A549 (cell line): ENCODE measurements around the gene NDUFAF3. TPM values are rescaled to one million over a fixed set of nuclear protein-coding genes. Genes with fewer than 3 reads are reported as not detected.

Experiments
- ATAC-seq, 2 experiments: fragments of 200-7000 bp in 1 of 2; fragments of >200 bp in 1 of 2; cut with Nextera tagmentation in 1 of 2; cut with Tn5 transposase in 1 of 2; 3 replicates each; pipeline versions ENCODE4 v1.8.0 to v1.9.1; 2018 to 2020; ENCODE audit warnings: mild to moderate bottlenecking in 1 of 2, moderate library complexity in 1 of 2
- CTCF ChIA-PET: fragments of 300-600 bp; sonication (Branson Sonifier 250); formaldehyde crosslinking; extraction: SDS; loops from one replicate; lab custom pipeline; 2021; ENCODE audit warnings: antibody characterized with exemption, inconsistent platforms; lab: Yijun Ruan, JAX
- POLR2A ChIA-PET: fragments of 350-600 bp; formaldehyde crosslinking; extraction: SDS; loops from one replicate; lab custom pipeline; 2021; ENCODE audit warnings: antibody characterized with exemption, inconsistent platforms; lab: Yijun Ruan, JAX
- DNase-seq, 2 experiments: peaks; one replicate each; pipeline versions ENCODE4 v3.0.0 to v3.0.0-alpha.2; 2011 to 2016; ENCODE audit warnings: low read depth in 1 of 2, low spot score in 1 of 2
- FAIRE-seq: peaks from 2 replicates; lab custom pipeline; 2011; peaks lifted over from hg19 to GRCh38; lab: Jason Lieb, UNC
- H3K27ac ChIP-seq, 2 experiments: fragments of >200 bp; sonication (Bioruptor Twin); formaldehyde crosslinking; 3 replicates each; pipeline ENCODE4 v1.5.1; 2016 to 2017
- H3K4me1 ChIP-seq: fragments of >200 bp; sonication (Bioruptor Twin); formaldehyde crosslinking; 3 replicates; pipeline ENCODE4 v1.6.1; 2016
- H3K4me2 ChIP-seq: fragments of >200 bp; sonication (Bioruptor Twin); formaldehyde crosslinking; 3 replicates; pipeline ENCODE4 v1.6.1; 2016
- H3K4me3 ChIP-seq: fragments of >200 bp; sonication (Bioruptor Twin); formaldehyde crosslinking; 3 replicates; pipeline ENCODE4 v1.5.1; 2016
- H3K9me3 ChIP-seq: fragments of >200 bp; sonication (Bioruptor Twin); formaldehyde crosslinking; 3 replicates; pipeline ENCODE4 v1.6.1; 2016
- BCL3 ChIP-seq: fragments of >200 bp; sonication (Bioruptor Twin); formaldehyde crosslinking; IDR thresholded peaks from 3 replicates; pipeline ENCODE4 v1.6.1; 2016
- BHLHE40 ChIP-seq: IDR thresholded peaks from 2 replicates; pipeline ENCODE4 v1.6.1; 2012; ENCODE audit warnings: low read depth, low read length, inconsistent platforms
- CEBPB ChIP-seq, 2 experiments: fragments of >200 bp in 1 of 2; sonication (Bioruptor Twin) in 1 of 2; formaldehyde crosslinking in 1 of 2; IDR thresholded peaks; 2 replicates each; pipeline ENCODE4 v1.6.1; 2012 to 2016
- CHD2 ChIP-seq: fragments of 150-350 bp; IDR thresholded peaks from 2 replicates; pipeline ENCODE4 v1.6.1; 2014; ENCODE audit warnings: low read length; ENCODE audit not compliant: partially characterized antibody
- E2F6 ChIP-seq: IDR thresholded peaks from 2 replicates; pipeline ENCODE4 v1.6.1; 2012; ENCODE audit warnings: low read depth, borderline replicate concordance
- EHF ChIP-seq: fragments of 250-450 bp; sonication (Bioruptor Pico); IDR thresholded peaks from 2 replicates; pipeline ENCODE4 v1.5.0; 2020; ENCODE audit warnings: mild to moderate bottlenecking
- EHMT2 ChIP-seq: fragments of 200-600 bp; sonication (generic); IDR thresholded peaks from 2 replicates; pipeline ENCODE4 v1.6.1; 2016; ENCODE audit warnings: antibody characterized with exemption, low read depth, mild to moderate bottlenecking, moderate library complexity
- ELK1 ChIP-seq: fragments of 150-350 bp; IDR thresholded peaks from 2 replicates; pipeline ENCODE4 v1.6.1; 2014; ENCODE audit warnings: low read depth, mild to moderate bottlenecking, low read length
- EP300 ChIP-seq, 2 experiments: fragments of >200 bp; sonication (Bioruptor Twin); formaldehyde crosslinking; IDR thresholded peaks; 2 replicates in 1 of 2; 3 replicates in 1 of 2; pipeline ENCODE4 v1.6.1; 2016 to 2017
- ESRRA ChIP-seq: fragments of 150-350 bp; IDR thresholded peaks from 2 replicates; pipeline ENCODE4 v1.6.1; 2014; ENCODE audit warnings: mild to moderate bottlenecking, low read length, borderline replicate concordance
- FOXS1 ChIP-seq: fragments of 250-450 bp; sonication (Bioruptor Pico); IDR thresholded peaks from 2 replicates; pipeline ENCODE4 v1.5.0; 2020; ENCODE audit warnings: mild to moderate bottlenecking, moderate library complexity
- HDAC2 ChIP-seq: fragments of 200-600 bp; sonication (generic); IDR thresholded peaks from 2 replicates; pipeline ENCODE4 v1.6.1; 2016
- HEYL ChIP-seq: fragments of 250-450 bp; sonication (Bioruptor Pico); IDR thresholded peaks from 2 replicates; pipeline ENCODE4 v1.8.0; 2021; ENCODE audit warnings: mild to moderate bottlenecking, moderate library complexity
- KDM1A ChIP-seq: fragments of 200-600 bp; sonication (generic); IDR thresholded peaks from 2 replicates; pipeline ENCODE4 v1.6.1; 2016; ENCODE audit warnings: low read depth, mild to moderate bottlenecking
- KDM5A ChIP-seq: fragments of 200-600 bp; sonication (generic); IDR thresholded peaks from 2 replicates; pipeline ENCODE4 v1.6.1; 2016; ENCODE audit warnings: antibody characterized with exemption, mild to moderate bottlenecking
- MAFK ChIP-seq: fragments of 450-650 bp; IDR thresholded peaks from 2 replicates; pipeline ENCODE4 v1.6.1; 2014; ENCODE audit not compliant: partially characterized antibody
- MAX ChIP-seq: IDR thresholded peaks from 2 replicates; pipeline ENCODE4 v1.6.1; 2012
- MYC ChIP-seq: IDR thresholded peaks from 2 replicates; pipeline ENCODE4 v1.6.1; 2012; ENCODE audit warnings: mild to moderate bottlenecking, inconsistent platforms, low read length, improper control_type of control experiment, borderline replicate concordance
- NFE2L2 ChIP-seq: fragments of 150-350 bp; conservative IDR thresholded peaks from 2 replicates; pipeline ENCODE4 v1.6.1; 2014; ENCODE audit warnings: low read length
- POLR2A ChIP-seq: IDR thresholded peaks from 2 replicates; pipeline ENCODE4 v1.6.1; 2012; ENCODE audit warnings: mild to moderate bottlenecking, low read length
- POLR2AphosphoS2 ChIP-seq: conservative IDR thresholded peaks from 2 replicates; pipeline ENCODE4 v1.6.1; 2012; ENCODE audit warnings: low read length, improper control_type of control experiment, inconsistent platforms
- RARB ChIP-seq: fragments of 250-450 bp; sonication (Bioruptor Pico); IDR thresholded peaks from 2 replicates; pipeline ENCODE4 v1.8.0; 2021; ENCODE audit warnings: mild to moderate bottlenecking, moderate library complexity
- SREBF2 ChIP-seq: fragments of 450-650 bp; IDR thresholded peaks from 2 replicates; pipeline ENCODE4 v1.6.1; 2014; ENCODE audit warnings: mild to moderate bottlenecking, moderate library complexity
- TFCP2L1 ChIP-seq: fragments of 250-450 bp; sonication (Bioruptor Pico); IDR thresholded peaks from 2 replicates; pipeline ENCODE4 v1.5.0; 2021; ENCODE audit warnings: mild to moderate bottlenecking
- ZNF302 ChIP-seq: fragments of 250-450 bp; sonication (Bioruptor Pico); IDR thresholded peaks from 2 replicates; pipeline ENCODE4 v1.9.0; 2021; ENCODE audit warnings: inconsistent platforms, mild to moderate bottlenecking, moderate library complexity
- ZSCAN20 ChIP-seq: fragments of 250-450 bp; sonication (Bioruptor Pico); IDR thresholded peaks from 2 replicates; pipeline ENCODE4 v1.8.0; 2022; ENCODE audit warnings: mild to moderate bottlenecking, moderate library complexity
- WGBS: methylation state at CpG from one replicate; pipeline ENCODE4 v1.1.6; 2017; ENCODE audit errors: missing lambda C conversion rate; 5-methylcytosine and 5-hydroxymethylcytosine counted together
- polyA plus RNA-seq, 4 experiments: library from polyadenylated mRNA; depleted of rRNA in 3 of 4; stranded (reverse); fragments of >200 nt; fragmentation: RNase III in 1 of 4; extraction: RNeasy Plus Mini Kit Qiagen cat#74134 plus additional on column Dnase treatment in 1 of 4; gene quantifications; 2 replicates in 3 of 4; 3 replicates in 1 of 4; pipeline ENCODE4 v1.2.3, GENCODE V29; 2011 to 2017
- TF ChIP-seq, protein P1 (sequence below): fragments of 250-450 bp; sonication (Bioruptor Pico); IDR thresholded peaks from 2 replicates; pipeline ENCODE4 v1.5.0; 2020; ENCODE audit warnings: low read depth, mild to moderate bottlenecking, moderate library complexity

Gene NDUFAF3
- polyA plus RNA-seq, 2 of the 4 experiments (the other 2 are of a cell fraction) = 44.3 to 71.4 TPM

DNA sequence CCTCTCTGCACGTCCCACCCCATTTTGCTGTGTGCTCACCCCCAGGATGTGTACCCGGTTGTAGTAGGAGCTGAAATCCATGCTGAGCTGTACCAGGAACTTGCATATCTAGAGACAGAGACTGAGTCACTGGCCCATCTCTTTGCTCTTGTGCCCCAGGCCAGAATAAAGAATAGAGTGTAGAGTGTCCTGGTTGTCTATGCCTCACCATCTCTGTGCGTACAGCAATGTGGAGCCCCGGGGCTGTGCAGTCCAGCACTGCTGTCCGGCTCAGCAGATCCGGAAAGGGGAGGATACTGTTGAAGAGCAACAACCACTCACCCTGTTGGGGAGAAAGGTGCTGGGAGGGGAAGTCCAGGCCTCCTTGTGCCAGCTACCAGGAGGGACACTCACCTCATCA, 6.2 kb upstream of the NDUFAF3 start:
- 89% methylated on average over 4 of the region's 6 CpGs for WGBS
- no peak overlapping the region for H3K4me2 ChIP-seq
- FAIRE-seq = no peak
- no peak for DNase-seq
- TF ChIP-seq MYC (no peak), POLR2A (no peak), HDAC2 (no peak), KDM5A (no peak), KDM1A (no peak), EHF (CRISPR knock-in tag) (no peak), FOXS1 (CRISPR knock-in tag) (no peak), BHLHE40 (no peak), CEBPB (IDR thresholded peaks at IDR 0.05) (no peak), ESRRA (no peak)
- H3K27ac ChIP-seq = no peak overlapping the region
- ATAC-seq = no peak
- POLR2A ChIA-PET = interaction anchor here (1.3 to 3.3 kb wide), 2 partner anchors 9 to 14 kb away, joined by 4 to 26 read pairs; partner anchors contain the start of genes IMPDH2 and WDR6
- no peak overlapping the region for H3K4me3 ChIP-seq
- CTCF ChIA-PET = interaction anchor here (8.1 to 30.1 kb wide), 2 partner anchors 8 to 24 kb away, joined by 65 to 385 read pairs; partner anchors contain the start of genes P4HTM and WDR6
- H3K9me3 ChIP-seq = no peaks in the 10 kb centered on the region
- peaks cover 17% of the 10 kb centered on the region for H3K4me1 ChIP-seq

DNA sequence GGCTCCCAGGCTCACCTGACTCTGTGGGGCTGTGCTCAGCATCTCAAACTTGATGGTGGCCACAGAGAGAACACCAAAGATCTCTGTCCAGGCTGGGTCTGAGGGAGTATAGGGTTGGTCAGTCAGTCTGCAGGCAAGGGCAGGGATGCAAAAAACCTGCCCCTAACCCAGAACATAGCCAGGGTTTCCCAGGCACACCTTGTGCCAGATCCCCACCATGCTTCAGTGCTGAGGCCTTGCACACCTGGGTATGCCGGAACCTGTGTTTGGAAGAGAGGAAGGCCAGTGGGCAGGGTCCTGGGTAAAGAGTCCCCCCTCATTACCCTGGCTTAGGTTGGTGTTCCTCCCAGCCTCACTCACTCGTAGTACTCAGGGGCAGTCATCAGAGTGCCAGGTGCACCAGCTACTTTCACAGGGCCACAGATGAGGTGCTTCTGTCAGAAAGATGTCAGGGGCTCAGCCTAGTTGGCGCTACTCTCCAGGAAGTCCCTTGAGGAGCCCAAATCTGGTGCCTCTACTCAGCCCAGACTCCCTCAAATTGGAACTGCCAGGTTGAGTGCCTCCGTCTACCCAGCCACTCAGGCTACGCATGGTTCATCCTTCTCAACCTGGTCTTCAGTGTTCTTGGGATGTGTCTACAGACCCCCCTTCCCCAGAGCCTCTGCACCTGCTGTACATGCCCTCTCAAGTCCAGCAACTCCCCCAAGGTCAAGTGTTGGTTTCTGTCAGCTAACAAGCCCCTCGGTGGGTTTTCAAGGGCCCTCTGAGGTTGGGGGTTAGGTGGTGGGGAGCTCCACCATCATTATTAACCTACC, 5.3 kb upstream of the NDUFAF3 start:
- CTCF ChIA-PET = interaction anchor here (0.5 to 30.1 kb wide), 4 partner anchors 9 to 967 kb away, joined by 3 to 385 read pairs (median 34); partner anchors contain the start of genes P4HTM and WDR6
- FAIRE-seq = no peak
- TF ChIP-seq POLR2AphosphoS2 (no peak), FOXS1 (CRISPR knock-in tag) (no peak), MYC (no peak)
- TF ChIP-seq, all 56 proteins: peak for 0
- Histone ChIP-seq H3K4me1 (peaks cover 17% of the 10 kb centered on the region), H3K27ac (no peak overlapping the region; a peak in 1 of 6 replicates), H3K4me3 (no peak overlapping the region; the same call in 2 of the 3 replicates), H3K9me3 (no peaks in the 10 kb centered on the region), H3K4me2 (peak overlapping the region; percentile 73)
- POLR2A ChIA-PET = interaction anchor here (1.1 to 3.3 kb wide), 5 partner anchors 10 to 77 kb away, joined by 3 to 26 read pairs (median 4); partner anchors contain the start of genes IMPDH2, P4HTM, QRICH1 and WDR6
- ATAC-seq = no peak
- WGBS = 97% methylated on average over 4 of the region's 6 CpGs
- DNase-seq = no peak

GRCh38 chr3:49017229-49017970, 4.5 kb upstream of the NDUFAF3 start:
- Histone ChIP-seq H3K4me1 (peaks cover 17% of the 10 kb centered on the region), H3K4me3 (peak overlapping the region; percentile 84), H3K27ac (peak overlapping the region; percentile 83 to 93), H3K9me3 (no peaks in the 10 kb centered on the region), H3K4me2 (peak overlapping the region; percentile 73)
- no peak for DNase-seq
- POLR2A ChIA-PET = interaction anchor here (0.5 to 3.3 kb wide), 6 partner anchors 10 to 809 kb away, joined by 3 to 26 read pairs (median 4); partner anchors contain the start of genes P4HTM, QRICH1 and WDR6
- no peak for FAIRE-seq
- CTCF ChIA-PET = interaction anchor here (0.5 to 30.1 kb wide), 3 partner anchors 9 to 449 kb away, joined by 3 to 385 read pairs (median 65); partner anchors contain the start of genes P4HTM and WDR6
- no peak for TF ChIP-seq ZNF302 (CRISPR knock-in tag)
- TF ChIP-seq SREBF2 = no peak
- no peak for TF ChIP-seq BCL3
- TF ChIP-seq FOXS1 (CRISPR knock-in tag) = no peak
- no peak for TF ChIP-seq E2F6
- TF ChIP-seq MAX = no peak
- TF ChIP-seq RARB (CRISPR knock-in tag) = no peak
- TF ChIP-seq, protein P1, sequence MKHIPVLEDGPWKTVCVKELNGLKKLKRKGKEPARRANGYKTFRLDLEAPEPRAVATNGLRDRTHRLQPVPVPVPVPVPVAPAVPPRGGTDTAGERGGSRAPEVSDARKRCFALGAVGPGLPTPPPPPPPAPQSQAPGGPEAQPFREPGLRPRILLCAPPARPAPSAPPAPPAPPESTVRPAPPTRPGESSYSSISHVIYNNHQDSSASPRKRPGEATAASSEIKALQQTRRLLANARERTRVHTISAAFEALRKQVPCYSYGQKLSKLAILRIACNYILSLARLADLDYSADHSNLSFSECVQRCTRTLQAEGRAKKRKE (CRISPR knock-in tag) = no peak
- no peak for TF ChIP-seq CHD2
- TF ChIP-seq EHMT2 = no peak
- TF ChIP-seq ZSCAN20 = no peak
- TF ChIP-seq NFE2L2 = no peak
- TF ChIP-seq EP300 (IDR thresholded peaks at IDR 0.05) = no peak
- no peak for TF ChIP-seq MYC
- no peak for TF ChIP-seq MAFK
- no peak for TF ChIP-seq TFCP2L1
- TF ChIP-seq ELK1 = no peak
- TF ChIP-seq HEYL (CRISPR knock-in tag) = no peak
- TF ChIP-seq, all 56 proteins: peak for 0
- no peak; a peak in 1 of 6 replicates for ATAC-seq
- 67% methylated on average over 2 of the region's 23 CpGs for WGBS
